K562 (cell line): ENCODE results near the gene TFAP2E. TPM values are rescaled to one million over a fixed set of nuclear protein-coding genes. Genes with fewer than 3 reads are reported as not detected.

ENCODE experiments used
- ATAC-seq: fragments of 200-7000 bp; cut with Tn5 transposase; 3 replicates; pipeline ENCODE4 v1.9.1; 2020; ENCODE audit warnings: moderate library complexity
- BruUV-seq: library from RNA; stranded (reverse); fragments of 400-500 nt; replicated peaks from 2 replicates; lab custom pipeline; 2021; lab: Mats Ljungman, UMichigan
- CTCF ChIA-PET: fragments of 300-600 bp; formaldehyde crosslinking; extraction: SDS; loops from one replicate; lab custom pipeline; 2021; ENCODE audit warnings: low intra/inter-chr PET ratio; lab: Yijun Ruan, JAX
- POLR2A ChIA-PET: fragments of 300-600, 350-650 bp; sonication (Branson Sonifier 250); formaldehyde crosslinking; extraction: SDS; loops from one replicate; lab custom pipeline; 2021; ENCODE audit warnings: antibody characterized with exemption, inconsistent platforms; lab: Yijun Ruan, JAX
- DNase-seq, 4 experiments: peaks; one replicate each; pipeline versions ENCODE4 v3.0.0 to v3.0.0-alpha.2; 2011 to 2018; ENCODE audit warnings: low spot score in 3 of 4, mixed read lengths in 3 of 4; ENCODE audit errors: extremely low read depth in 1 of 4
- FAIRE-seq: peaks from 2 replicates; lab custom pipeline; 2011; peaks lifted over from hg19 to GRCh38; lab: Jason Lieb, UNC
- H2AFZ ChIP-seq: 2 replicates; pipeline ENCODE4 v1.6.0; 2011; ENCODE audit warnings: low read depth, low read length, control low read depth, inconsistent platforms
- H3K27ac ChIP-seq: fragments of 200-600 bp; 3 replicates; pipeline ENCODE4 v1.8.0; 2011; ENCODE audit warnings: low read depth, mild to moderate bottlenecking, control low read depth, inconsistent platforms, low read length, moderate library complexity, mixed read lengths; ENCODE audit errors: extremely low read depth
- H3K27me3 ChIP-seq, 2 experiments: fragments of 300-600 bp in 1 of 2; 2 replicates in 1 of 2; 3 replicates in 1 of 2; pipeline versions ENCODE4 v1.6.0 to v1.8.0; 2011; ENCODE audit warnings: inconsistent platforms in 2 of 2, low read length in 2 of 2, mild to moderate bottlenecking in 1 of 2, mixed read lengths in 1 of 2, moderate library complexity in 1 of 2; ENCODE audit not compliant: control insufficient read depth in 2 of 2, insufficient read depth in 2 of 2
- H3K36me3 ChIP-seq: fragments of 300-600 bp; 3 replicates; pipeline ENCODE4 v1.8.0; 2011; ENCODE audit warnings: mild to moderate bottlenecking, low read length, inconsistent platforms; ENCODE audit not compliant: control insufficient read depth, insufficient read depth
- H3K4me1 ChIP-seq, 2 experiments: fragments of 200-600 bp in 1 of 2; replicated peaks in 1 of 2; 2 replicates in 1 of 2; 3 replicates in 1 of 2; pipeline versions ENCODE4 v1.5.1 to v1.8.0; 2011; ENCODE audit warnings: inconsistent platforms in 2 of 2, low read length in 2 of 2, mild to moderate bottlenecking in 1 of 2, mixed read lengths in 1 of 2, moderate library complexity in 1 of 2; ENCODE audit not compliant: control insufficient read depth in 2 of 2, insufficient read depth in 2 of 2
- H3K4me2 ChIP-seq: 2 replicates; pipeline ENCODE4 v1.6.1; 2011; ENCODE audit warnings: low read length, control low read depth, inconsistent platforms, mixed read lengths; ENCODE audit not compliant: insufficient read depth
- H3K4me3 ChIP-seq: fragments of 200-600 bp; sonication (generic), shearing (Covaris generic); 2 replicates; pipeline ENCODE4 v1.5.1; 2016; ENCODE audit warnings: control low read depth, inconsistent platforms
- H3K79me2 ChIP-seq: fragments of 200-600 bp; 3 replicates; pipeline ENCODE4 v1.8.0; 2011; ENCODE audit warnings: low read length, inconsistent platforms; ENCODE audit not compliant: control insufficient read depth, insufficient read depth
- H3K9ac ChIP-seq, 2 experiments: 2 replicates each; pipeline versions ENCODE4 v1.6.0 to v1.6.1; 2011; ENCODE audit warnings: low read depth in 2 of 2, low read length in 2 of 2, control low read depth in 1 of 2, inconsistent platforms in 1 of 2, mild to moderate bottlenecking in 1 of 2, mixed read lengths in 1 of 2; ENCODE audit not compliant: insufficient read depth in 1 of 2
- H3K9me1 ChIP-seq: one replicate; pipeline ENCODE4 v1.6.0; 2011; ENCODE audit warnings: inconsistent platforms, mild to moderate bottlenecking, low read length, moderate library complexity; ENCODE audit not compliant: control insufficient read depth, insufficient read depth
- H3K9me3 ChIP-seq: replicated peaks from 2 replicates; pipeline ENCODE4 v1.5.1; 2011; ENCODE audit warnings: low read depth, low read length, inconsistent platforms; ENCODE audit not compliant: control insufficient read depth, insufficient read depth
- H4K20me1 ChIP-seq: replicated peaks from 2 replicates; pipeline ENCODE4 v1.6.1; 2011; ENCODE audit warnings: low read length, inconsistent platforms, mixed read lengths; ENCODE audit not compliant: control insufficient read depth, insufficient read depth
- BACH1 ChIP-seq: fragments of 200-800 bp; sonication (Bioruptor generic); IDR thresholded peaks from 2 replicates; pipeline ENCODE4 v1.6.1; 2016; ENCODE audit warnings: missing genetic modification characterization, missing compliant biosample characterization
- CEBPB ChIP-seq: fragments of 450-650 bp; IDR thresholded peaks from 2 replicates; pipeline ENCODE4 v1.6.1; 2016; ENCODE audit warnings: missing genetic modification characterization, missing compliant biosample characterization
- CGGBP1 ChIP-seq: fragments of 250-450 bp; sonication (Bioruptor Pico); IDR thresholded peaks from 2 replicates; pipeline ENCODE4 v1.9.0; 2021; ENCODE audit warnings: mild to moderate bottlenecking
- DACH1 ChIP-seq: fragments of 450-650 bp; IDR thresholded peaks from 2 replicates; pipeline ENCODE4 v1.6.1; 2018; ENCODE audit not compliant: partially characterized antibody
- DLX4 ChIP-seq: fragments of 250-450 bp; sonication (Bioruptor Pico); IDR thresholded peaks from 2 replicates; pipeline ENCODE4 v1.6.1; 2021; ENCODE audit warnings: mild to moderate bottlenecking
- DPF2 ChIP-seq: fragments of 450-650 bp; IDR thresholded peaks from 2 replicates; pipeline ENCODE4 v1.6.1; 2016
- GABPB1 ChIP-seq: sonication (generic); formaldehyde crosslinking; IDR thresholded peaks from 2 replicates; pipeline ENCODE4 v1.8.0; 2022; ENCODE audit warnings: mild to moderate bottlenecking, missing genetic modification reagents
- GTF2F1 ChIP-seq: IDR thresholded peaks from 2 replicates; pipeline ENCODE4 v1.6.1; 2011; ENCODE audit warnings: low read depth, low read length, improper control_type of control experiment
- MTA2 ChIP-seq: fragments of 450-650 bp; IDR thresholded peaks from 2 replicates; pipeline ENCODE4 v1.6.1; 2016; ENCODE audit warnings: low read depth
- NCOA6 ChIP-seq: fragments of 450-650 bp; IDR thresholded peaks from 2 replicates; pipeline ENCODE4 v1.6.1; 2017; ENCODE audit warnings: mild to moderate bottlenecking
- NKRF ChIP-seq: fragments of 450-650 bp; IDR thresholded peaks from 2 replicates; pipeline ENCODE4 v1.6.1; 2016; ENCODE audit warnings: borderline replicate concordance
- SP2 ChIP-seq: IDR thresholded peaks from 2 replicates; pipeline ENCODE4 v1.6.1; 2011; ENCODE audit warnings: mild to moderate bottlenecking, low read depth, low read length, moderate library complexity; ENCODE audit not compliant: poor library complexity, severe bottlenecking; ENCODE audit errors: extremely low read depth
- TBL1XR1 ChIP-seq, 2 experiments: IDR thresholded peaks; 2 replicates each; pipeline ENCODE4 v1.6.1; 2012; ENCODE audit warnings: improper control_type of control experiment in 2 of 2, low read length in 2 of 2, mild to moderate bottlenecking in 1 of 2
- ZNF124 ChIP-seq: sonication (generic); formaldehyde crosslinking; IDR thresholded peaks from 2 replicates; pipeline ENCODE4 v1.8.1; 2022; ENCODE audit warnings: missing genetic modification reagents
- ZNF445 ChIP-seq: fragments of 250-450 bp; sonication (Bioruptor Pico); IDR thresholded peaks from 2 replicates; pipeline ENCODE4 v1.4.0; 2020; ENCODE audit warnings: low read depth, mild to moderate bottlenecking, moderate library complexity
- ZNF518B ChIP-seq: fragments of 250-450 bp; sonication (Bioruptor Pico); IDR thresholded peaks from 2 replicates; pipeline ENCODE4 v1.5.0; 2021; ENCODE audit warnings: mild to moderate bottlenecking, moderate library complexity
- WGBS: fragments of 100-300 bp; shearing (Covaris generic); methylation state at CpG from one replicate; pipeline ENCODE4 v1.1.6; 2016; ENCODE audit warnings: low coverage, mixed read lengths; ENCODE audit not compliant: insufficient coverage; ENCODE audit errors: missing lambda C conversion rate; 5-methylcytosine and 5-hydroxymethylcytosine counted together
- in situ Hi-C: fragments of 300-500 bp; cut with MboI; formaldehyde crosslinking; loops from 4 replicates; pipeline ENCODE4 v1.15.0; 2018; ENCODE audit warnings: inconsistent platforms, mixed read lengths
- intact Hi-C: fragments of 100-400 bp; cut with micrococcal nuclease; formaldehyde crosslinking; loops from 2 replicates; pipeline ENCODE4 v1.14.2; 2022
- polyA plus RNA-seq, 8 experiments: library from polyadenylated mRNA; depleted of rRNA in 4 of 8; stranded (reverse) in 5 of 8; unstranded in 3 of 8; fragments of >200 nt; fragmentation: Nextera tagmentation in 2 of 8; fragmentation: Illumina TruSeq in 1 of 8; extraction: Ambion mirVana in 2 of 8; extraction: Trizol in 1 of 8; gene quantifications; 2 replicates each; pipeline versions ENCODE4 v1.2.1 to v1.2.3, GENCODE V29; 2011 to 2014; ENCODE audit warnings: inconsistent platforms in 1 of 8, missing spikeins in 1 of 8
- total RNA-seq, 7 experiments: library from RNA; depleted of rRNA in 6 of 7; stranded (reverse); fragments of >200 nt in 6 of 7; fragmentation: Illumina TruSeq in 2 of 7; extraction: Trizol in 2 of 7; gene quantifications; 2 replicates each; pipeline versions ENCODE4 v1.2.1 to v1.2.3, GENCODE V29; 2011 to 2021; ENCODE audit warnings: low replicate concordance in 1 of 7

The TFAP2E gene
- total and polyA plus RNA-seq, 9 of the 15 experiments (the other 6 are each of a cell fraction or from before 2014, with no cell fraction given), result 0.03 to 0.11 (median 0.07) TPM; not detected in 4

- no TSS peak for BruUV-seq
- Histone ChIP-seq H2AFZ (no peak overlapping the region), H3K4me3 (no peak overlapping the region), H3K4me2 (no peak overlapping the region), H3K79me2 (peaks cover 85% of the 10 kb centered on the region), H3K9me3 (no peaks in the 10 kb centered on the region), H3K9ac (no peak overlapping the region), H4K20me1 (peaks cover 5% of the 10 kb centered on the region; the same call in 1 of the 2 replicates)
- ATAC-seq (no peak), FAIRE-seq (no peak), DNase-seq (no peak)
- intact Hi-C loops, result no loop called here
- 96% methylated on average over 4 of the region's 4 CpGs for WGBS
- POLR2A ChIA-PET, result interaction anchor here (0.7 to 0.8 kb wide), 2 partner anchors 9 to 15 kb away, joined by 3 read pairs; no protein-coding TSS in a partner anchor
- TF ChIP-seq CGGBP1 (CRISPR knock-in tag), result no peak
- no peak for TF ChIP-seq GTF2F1
- no peak for TF ChIP-seq SP2
- TF ChIP-seq NCOA6, result no peak
- TF ChIP-seq ZNF518B, result no peak
- no peak for TF ChIP-seq GABPB1 (CRISPR knock-in tag)
- TF ChIP-seq NKRF, result no peak
- TF ChIP-seq ZNF124 (CRISPR knock-in tag), result no peak
- TF ChIP-seq MTA2, result no peak
- TF ChIP-seq ZNF445 (CRISPR knock-in tag), result no peak
- no peak for TF ChIP-seq TBL1XR1 (IDR thresholded peaks at IDR 0.05; ENCODE audit: low read length in 2 of 2)
- no peak for TF ChIP-seq BACH1 (tag)
- no peak for TF ChIP-seq DACH1
- TF ChIP-seq DPF2, result no peak
- TF ChIP-seq DLX4 (CRISPR knock-in tag), result no peak
- TF ChIP-seq CEBPB (tag), result no peak
- TF ChIP-seq, all 486 proteins: peak for 0
- CTCF ChIA-PET, result no interaction called here
- Histone ChIP-seq H3K9me1 (no peaks in the 10 kb centered on the region), H3K4me1 (peaks cover 0 to 5% of the 10 kb centered on the region in 2 experiments; a peak in 3 of 5 replicates), H3K36me3 (peaks cover 82% of the 10 kb centered on the region), H3K27ac (no peak overlapping the region), H3K27me3 (no peaks in the 10 kb centered on the region)
- in situ Hi-C loops, result no loop called here
Observed at GRCh38 chr1:35622510-35623178, 49.5 kb downstream of the TFAP2E start.
